Measurements from ENCODE around the gene TOR4A.

Gene TOR4A

GRCh38 chr9:137296670-137297664 lies 19.4 kb downstream of the TOR4A start:
- DNase-seq = no peak

DNA sequence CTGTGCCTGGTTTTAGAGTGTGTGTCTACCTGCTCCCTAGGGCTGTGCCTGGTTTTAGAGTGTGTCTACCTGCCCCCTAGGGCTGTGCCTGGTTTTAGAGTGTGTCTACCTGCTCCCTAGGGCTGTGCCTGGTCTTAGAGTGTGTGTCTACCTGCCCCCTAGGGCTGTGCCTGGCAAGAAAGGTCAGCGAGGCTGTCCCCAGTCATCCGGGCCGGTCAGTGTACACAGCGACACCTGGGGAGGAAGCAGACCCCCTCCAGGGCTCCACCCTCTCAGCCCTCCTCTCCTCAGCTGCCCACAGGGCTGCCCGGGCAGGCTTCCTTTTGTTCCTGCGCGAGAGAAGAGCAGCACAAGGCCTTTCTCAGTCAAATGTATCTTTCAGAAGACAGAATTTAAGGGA lies 20.4 kb downstream of the TOR4A start:
- no peak for DNase-seq

- no peak for DNase-seq
These were observed 21.1 kb downstream of the TOR4A start for GRCh38 chr9:137298401-137299202.

DNA sequence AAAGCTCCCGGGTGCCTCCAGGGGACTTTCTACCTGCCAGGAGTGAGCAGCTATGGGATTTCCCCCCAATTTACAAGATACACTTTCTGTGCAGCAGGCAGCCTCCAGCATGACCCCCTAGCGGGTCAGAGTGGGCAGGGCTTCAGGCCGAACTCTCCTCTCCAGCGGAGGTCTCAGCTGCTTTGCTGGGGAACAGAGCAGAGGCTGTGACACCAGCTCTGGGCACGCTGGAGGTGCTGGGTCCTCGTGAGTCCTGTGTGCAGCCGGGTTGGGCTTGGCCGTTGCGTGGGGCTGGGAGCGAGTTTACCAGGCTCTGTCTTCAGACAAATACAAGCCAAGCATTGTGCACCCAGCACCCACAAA lies 21.7 kb downstream of the TOR4A start:
- DNase-seq = no peak

DNA sequence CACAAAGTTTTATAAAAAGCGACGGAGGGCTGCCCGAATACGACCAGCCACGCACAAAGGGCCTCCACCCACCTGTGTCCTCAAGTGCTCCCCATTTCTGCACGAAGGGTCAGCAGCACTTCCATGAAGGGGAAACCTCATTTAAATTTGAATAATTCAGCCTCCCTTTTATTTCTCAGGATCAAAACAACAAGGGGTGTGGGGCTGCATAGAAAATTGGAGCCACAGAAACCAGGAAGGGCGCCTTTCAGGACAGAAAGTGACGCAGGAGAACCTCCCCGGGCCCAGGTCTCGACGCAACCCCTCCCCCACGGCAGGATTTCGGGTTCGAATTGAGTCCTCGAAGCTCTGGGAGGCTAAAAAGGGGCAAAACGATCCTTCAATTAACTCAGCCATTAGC lies 22.4 kb downstream of the TOR4A start:
- DNase-seq = no peak

GRCh38 chr9:137300567-137301080 lies 23.1 kb downstream of the TOR4A start:
- DNase-seq = no peak

DNA sequence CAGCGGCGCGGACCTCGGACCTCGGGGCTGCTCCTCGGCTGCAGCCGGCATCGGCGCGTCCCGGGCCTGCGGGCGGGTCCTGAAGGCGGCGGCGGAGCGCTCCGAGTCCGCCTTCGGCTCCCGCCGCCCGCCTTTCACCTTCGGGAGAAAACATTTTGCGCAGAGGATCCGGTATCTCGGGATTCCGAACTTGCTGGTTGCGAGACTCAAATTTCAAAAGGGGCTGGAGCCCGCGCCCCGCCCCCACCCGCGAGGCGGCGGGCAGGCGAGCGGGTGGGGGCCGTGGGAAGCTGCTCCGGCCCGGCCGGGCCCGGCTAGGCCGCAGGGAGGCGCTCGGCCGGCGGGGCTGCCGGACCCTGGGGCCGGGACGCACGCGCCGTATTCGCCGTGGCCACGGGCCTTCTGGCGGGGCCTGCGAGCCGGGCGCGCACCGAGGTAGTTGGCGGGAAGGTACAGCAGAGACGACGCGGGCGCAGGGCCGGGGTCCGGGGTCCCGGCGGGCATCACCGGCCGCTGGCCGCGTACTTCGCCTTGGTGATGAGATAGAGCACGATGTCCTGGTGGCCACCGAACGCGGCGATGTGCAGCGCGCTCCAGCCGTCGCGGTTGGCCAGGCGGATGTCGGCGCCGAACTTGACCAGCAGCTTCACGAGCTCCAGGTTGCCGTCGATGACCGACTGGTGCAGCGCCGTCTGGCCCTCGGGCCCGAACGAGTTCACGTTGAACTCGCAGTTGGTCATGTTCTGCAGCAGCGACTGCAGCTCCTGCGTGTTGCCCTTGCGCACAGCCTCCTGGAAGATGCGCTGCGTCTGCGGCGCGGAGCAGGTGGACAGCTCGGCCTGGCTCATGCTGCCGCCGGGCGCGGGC lies 23.8 kb downstream of the TOR4A start:
- peak; percentile 31 for DNase-seq

GRCh38 chr9:137302118-137302448 lies 24.6 kb downstream of the TOR4A start, which contains the start of gene NRARP:
Gene NRARP, minus strand, starts transcription at chr9:137302271. Its CDS starts 343 bp downstream, at chr9:137301928.
- peak; percentile 27 for DNase-seq

GRCh38 chr9:137302449-137303150 lies 25.1 kb downstream of the TOR4A start:
- no peak for DNase-seq

- no peak for DNase-seq
These were observed 25.8 kb downstream of the TOR4A start for GRCh38 chr9:137303151-137303892.

DNA sequence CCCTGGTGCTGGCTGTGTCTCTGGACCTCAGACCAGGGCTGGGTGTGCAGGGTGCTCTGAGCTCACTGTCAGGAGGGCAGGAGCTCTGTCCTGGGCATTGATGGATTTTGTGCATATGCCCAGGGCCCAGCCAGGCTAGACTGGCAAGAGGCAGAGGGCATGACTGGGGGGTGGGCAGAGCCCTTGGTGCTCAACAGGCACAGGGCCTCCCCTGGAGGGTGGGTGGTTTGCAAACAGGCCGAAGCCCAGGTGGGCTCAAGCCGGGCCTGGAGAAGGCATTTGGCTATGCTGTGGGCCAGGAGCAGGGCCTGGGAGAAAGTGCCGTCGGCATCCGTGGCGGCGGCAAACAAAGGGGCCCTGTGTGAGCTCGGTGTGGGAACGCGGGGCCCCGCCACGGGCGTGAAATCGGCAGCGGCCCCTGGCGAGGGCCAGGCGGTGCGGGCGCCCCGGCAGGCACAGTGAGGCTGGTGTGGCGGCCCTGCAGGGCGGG lies 26.4 kb downstream of the TOR4A start:
- no peak for DNase-seq

- DNase-seq = no peak
These were observed 27.0 kb downstream of the TOR4A start for GRCh38 chr9:137304383-137305059.

GRCh38 chr9:137305060-137305797 lies 27.7 kb downstream of the TOR4A start:
- DNase-seq = peak; percentile 35

- DNase-seq = no peak
These were observed 28.2 kb downstream of the TOR4A start for GRCh38 chr9:137305798-137306065.

DNA sequence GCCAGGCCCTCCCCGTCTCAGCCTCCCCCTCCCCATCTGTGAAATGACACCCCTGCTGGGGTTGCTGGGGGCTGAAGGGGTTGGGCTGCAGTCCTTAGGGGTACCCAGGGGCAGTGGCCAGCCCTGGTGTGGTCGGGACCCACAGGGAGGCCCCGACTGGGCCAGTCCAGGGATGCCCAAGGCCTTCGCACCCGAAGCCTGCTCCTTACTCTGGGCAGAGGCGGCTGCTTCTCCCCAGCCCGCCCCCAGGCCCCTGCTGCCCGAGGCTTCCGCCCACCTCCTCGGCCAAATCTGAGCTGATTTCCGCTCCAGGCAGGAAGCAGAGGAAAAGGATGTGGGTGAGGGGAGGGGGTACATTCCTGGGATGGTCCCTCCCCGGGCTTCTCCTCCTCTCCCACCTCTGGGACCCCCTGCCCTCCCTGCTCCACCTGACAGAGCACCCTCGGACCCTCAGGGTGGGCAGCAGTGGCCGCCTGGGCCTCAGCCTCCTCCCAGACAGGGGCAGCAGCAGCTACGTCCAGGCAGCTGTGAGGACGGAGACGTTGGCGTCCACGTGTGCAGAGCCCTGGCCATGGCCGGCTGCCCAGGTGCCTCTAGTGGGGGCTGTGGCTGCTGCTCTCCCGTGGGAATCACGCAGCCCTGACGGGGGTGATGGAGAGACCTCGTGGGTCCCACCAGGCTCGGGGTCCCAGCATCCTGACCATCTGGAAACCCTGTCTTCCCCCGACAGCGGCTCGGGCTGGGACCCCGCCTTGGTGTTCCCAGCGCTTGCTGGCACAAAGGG lies 28.7 kb downstream of the TOR4A start:
- no peak for DNase-seq

DNA sequence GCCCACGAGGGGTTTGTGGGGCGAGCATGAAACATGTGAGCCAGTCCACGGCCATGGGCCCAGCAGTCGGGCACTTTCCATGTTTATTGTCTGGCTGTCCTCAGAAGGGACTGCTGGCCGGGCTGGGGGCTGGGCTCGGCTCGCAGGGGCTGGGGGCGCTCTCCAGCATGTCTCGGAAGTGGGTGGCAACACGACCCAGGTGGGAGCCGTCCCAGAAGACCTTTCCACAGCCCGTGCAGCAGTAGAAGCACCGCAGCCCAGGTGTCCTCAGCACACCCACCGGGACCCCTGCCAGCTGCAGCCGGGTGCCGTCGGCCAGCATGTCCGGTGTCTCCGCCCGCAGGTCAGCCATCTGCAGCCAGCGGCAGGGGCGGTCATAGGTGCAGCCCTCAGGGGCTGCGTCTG lies 29.3 kb downstream of the TOR4A start:
- DNase-seq = no peak

DNA sequence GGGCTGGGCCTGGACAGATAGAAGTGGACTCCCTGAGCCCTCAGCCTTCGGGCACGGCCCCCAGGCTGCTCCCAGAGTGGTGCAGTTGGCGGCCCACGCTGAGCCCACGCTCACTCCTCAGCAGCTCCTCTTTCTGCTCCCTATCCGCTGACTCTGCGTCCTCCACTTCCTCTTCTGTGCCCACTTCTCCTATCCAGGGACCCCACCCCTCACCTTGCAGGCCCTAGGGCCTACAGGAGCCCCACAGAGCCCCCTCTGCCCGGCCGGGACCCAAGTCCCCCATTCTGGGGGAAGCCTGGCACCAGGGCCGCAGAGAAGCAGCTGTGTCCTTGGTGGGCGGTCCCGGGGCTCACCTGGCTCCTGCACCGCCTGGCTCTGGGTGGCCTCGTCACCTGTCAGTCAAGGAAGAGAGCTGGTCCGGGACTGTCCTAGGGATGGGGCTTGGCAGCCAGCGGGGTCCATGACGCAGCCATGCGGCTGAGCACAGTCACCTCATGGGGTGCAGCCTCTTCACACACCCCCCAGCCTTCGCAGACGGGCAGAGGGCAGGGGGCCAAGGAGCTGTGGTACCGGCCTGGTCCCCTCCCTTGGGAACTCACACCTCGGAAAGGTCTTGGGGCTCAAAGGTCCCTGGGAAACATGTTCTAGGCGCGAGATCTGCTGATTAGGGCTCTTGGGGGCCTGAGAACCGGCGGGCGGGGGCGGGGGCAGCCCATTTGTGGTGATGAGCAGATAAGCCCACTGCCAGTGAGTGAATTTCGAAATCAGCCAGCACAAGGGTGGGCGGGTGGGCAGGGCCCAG lies 29.9 kb downstream of the TOR4A start:
- DNase-seq = no peak

DNA sequence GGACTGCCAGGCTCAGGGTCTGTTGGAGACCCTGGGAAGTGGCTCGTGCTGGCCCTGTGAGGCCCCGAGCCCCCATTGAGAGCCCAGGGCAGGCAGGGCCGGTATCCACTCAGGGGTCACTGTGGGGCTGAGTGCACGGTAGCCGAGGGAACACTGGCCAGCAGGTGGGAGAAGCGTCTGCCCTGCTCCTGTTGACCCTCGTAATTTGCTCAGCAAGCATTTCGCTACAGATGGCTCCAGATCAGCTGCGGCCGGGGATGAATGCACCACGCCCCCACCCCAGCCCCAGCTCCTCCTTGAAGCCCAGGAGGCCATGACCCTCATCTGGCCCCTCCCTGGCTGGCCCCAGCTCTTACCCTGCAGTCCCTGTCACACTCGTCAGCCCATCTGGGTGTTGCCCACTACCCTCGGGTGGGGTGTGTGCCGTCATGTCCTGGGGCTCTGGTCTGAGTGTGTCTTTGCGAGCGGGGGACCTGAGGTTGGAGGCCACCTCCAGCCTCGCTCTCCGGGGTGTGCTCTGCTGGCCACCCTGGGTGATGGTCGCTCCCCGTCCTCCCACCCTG lies 30.6 kb downstream of the TOR4A start:
- no peak for DNase-seq

All from NCI-H1105 (cell line).